ENCODE measurements around the gene PRKG1. TPM values are rescaled to one million over a fixed set of nuclear protein-coding genes. Genes with fewer than 3 reads are reported as not detected.

Gene PRKG1
- total and polyA plus RNA-seq, 2 donors (not counting 1 experiment from before 2014, with no cell fraction given) = 45.8 to 71.8 TPM

DNA sequence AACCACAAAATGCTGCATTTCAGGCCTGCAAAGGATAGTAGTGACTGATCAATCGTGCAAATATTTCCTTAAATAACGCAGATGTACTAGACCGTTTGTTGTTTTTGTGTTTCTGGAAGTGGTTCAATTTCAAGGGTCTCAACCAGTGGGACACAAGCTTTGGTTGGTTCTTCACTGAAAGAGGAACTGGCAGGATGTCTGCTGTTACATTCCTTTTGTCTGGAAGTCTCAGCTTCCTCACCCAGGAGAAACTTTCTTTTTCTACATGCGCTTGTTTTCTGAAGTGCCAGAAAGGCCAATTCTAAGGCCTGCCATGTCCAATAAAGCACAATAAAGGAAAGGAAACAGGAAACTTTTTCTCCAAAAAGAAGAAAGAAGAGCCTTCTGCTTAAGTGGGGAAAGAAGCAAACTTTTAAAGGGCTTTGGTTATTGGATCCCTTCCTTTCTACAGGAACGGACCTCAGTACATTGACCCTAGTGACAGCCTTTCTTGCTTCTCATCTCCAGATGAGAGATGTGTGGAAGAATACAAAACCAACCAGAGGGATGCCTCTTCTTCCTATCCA, 1243.9 kb downstream of the PRKG1 start:
- H3K4me1 ChIP-seq (ENCODE audit: control insufficient read depth, extremely low read depth, insufficient read depth, low read length) = peaks cover 17% of the 10 kb centered on the region

DNA sequence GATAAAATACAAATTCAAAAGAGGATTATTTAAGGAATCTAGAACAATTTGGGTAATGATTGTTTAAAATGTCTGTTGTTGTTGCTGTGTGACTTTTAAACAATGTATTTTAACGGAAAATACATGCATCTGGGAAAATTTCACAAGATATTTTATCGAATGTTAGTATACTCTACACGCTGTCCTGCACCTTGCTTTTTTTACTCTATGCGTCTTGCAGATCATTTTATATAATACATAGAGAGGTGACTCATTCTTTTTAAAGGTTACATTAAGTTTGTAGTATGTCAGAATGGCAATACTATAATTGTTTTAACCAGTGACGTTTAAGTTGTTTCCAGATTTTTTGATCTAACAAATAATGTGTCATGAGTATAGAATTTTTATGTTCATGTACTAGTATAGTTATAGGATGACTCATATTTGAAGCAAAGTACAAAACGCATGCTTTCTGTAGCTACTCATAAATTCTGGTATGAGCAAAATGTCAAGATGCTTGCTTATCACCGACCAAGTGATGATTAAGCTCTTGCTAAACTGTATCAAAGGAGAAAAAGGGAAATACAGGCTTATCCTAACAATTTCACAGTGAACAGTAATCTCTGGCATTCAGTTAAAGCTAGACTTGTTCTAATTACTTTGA, 1244.7 kb downstream of the PRKG1 start:
- H3K9ac ChIP-seq (ENCODE audit: insufficient read depth, low read length) = no peak overlapping the region
- H4K20me1 ChIP-seq (ENCODE audit: control insufficient read depth, extremely low read depth, insufficient read depth, low read length) = no peaks in the 10 kb centered on the region
- peaks cover 13% of the 10 kb centered on the region for H3K4me1 ChIP-seq (ENCODE audit: control insufficient read depth, extremely low read depth, insufficient read depth, low read length)
- H3K9me3 ChIP-seq (ENCODE audit: control insufficient read depth, insufficient read depth, low read depth, low read length) = no peaks in the 10 kb centered on the region
- TF ChIP-seq, protein P1, sequence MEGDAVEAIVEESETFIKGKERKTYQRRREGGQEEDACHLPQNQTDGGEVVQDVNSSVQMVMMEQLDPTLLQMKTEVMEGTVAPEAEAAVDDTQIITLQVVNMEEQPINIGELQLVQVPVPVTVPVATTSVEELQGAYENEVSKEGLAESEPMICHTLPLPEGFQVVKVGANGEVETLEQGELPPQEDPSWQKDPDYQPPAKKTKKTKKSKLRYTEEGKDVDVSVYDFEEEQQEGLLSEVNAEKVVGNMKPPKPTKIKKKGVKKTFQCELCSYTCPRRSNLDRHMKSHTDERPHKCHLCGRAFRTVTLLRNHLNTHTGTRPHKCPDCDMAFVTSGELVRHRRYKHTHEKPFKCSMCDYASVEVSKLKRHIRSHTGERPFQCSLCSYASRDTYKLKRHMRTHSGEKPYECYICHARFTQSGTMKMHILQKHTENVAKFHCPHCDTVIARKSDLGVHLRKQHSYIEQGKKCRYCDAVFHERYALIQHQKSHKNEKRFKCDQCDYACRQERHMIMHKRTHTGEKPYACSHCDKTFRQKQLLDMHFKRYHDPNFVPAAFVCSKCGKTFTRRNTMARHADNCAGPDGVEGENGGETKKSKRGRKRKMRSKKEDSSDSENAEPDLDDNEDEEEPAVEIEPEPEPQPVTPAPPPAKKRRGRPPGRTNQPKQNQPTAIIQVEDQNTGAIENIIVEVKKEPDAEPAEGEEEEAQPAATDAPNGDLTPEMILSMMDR (conservative IDR thresholded peaks at IDR 0.05 in 1 of 2, IDR thresholded peaks at IDR 0.05 in 1 of 2; ENCODE audit: low read depth in 1 of 2, low read length in 2 of 2) = no peak
- TF ChIP-seq EZH2 (IDR thresholded peaks at IDR 0.05; ENCODE audit: low read length, missing control alignments) = no peak
- peaks cover 24% of the 10 kb centered on the region for H3K79me2 ChIP-seq (ENCODE audit: control insufficient read depth, insufficient read depth, low read length)
- H3K36me3 ChIP-seq (ENCODE audit: control insufficient read depth, insufficient read depth, low read length) = no peaks in the 10 kb centered on the region
- no peaks in the 10 kb centered on the region for H3K27me3 ChIP-seq (ENCODE audit: control insufficient read depth, insufficient read depth, low read length)
- no peak overlapping the region for H2AFZ ChIP-seq (ENCODE audit: low read length)
- DNase-seq (ENCODE audit: low read depth in 2 of 2) = peak; percentile 96 to 99
- H3K4me3 ChIP-seq (replicated peaks in 1 of 4; ENCODE audit: control extremely low read depth in 1 of 4, insufficient read depth in 1 of 4, low read depth in 3 of 4, low read length in 4 of 4) = peak overlapping the region in 1 of 4 experiments; percentile 0
- peak overlapping the region; percentile 10 for H3K4me2 ChIP-seq (ENCODE audit: extremely low read depth, insufficient read depth, low read length)
- peak overlapping the region; percentile 82 for H3K27ac ChIP-seq (ENCODE audit: insufficient read depth, low read length)

More for the DNA sequence above, 1243.9 kb downstream of the PRKG1 start:
- Histone ChIP-seq H2AFZ (ENCODE audit: low read length) (peak overlapping the region; percentile 46), H3K9ac (ENCODE audit: insufficient read depth, low read length) (peak overlapping the region; percentile 12), H3K4me3 (replicated peaks in 1 of 4; ENCODE audit: control extremely low read depth in 1 of 4, insufficient read depth in 1 of 4, low read depth in 3 of 4, low read length in 4 of 4) (peak overlapping the region in 2 of 4 experiments; percentile 10 to 21), H3K9me3 (ENCODE audit: control insufficient read depth, insufficient read depth, low read depth, low read length) (no peaks in the 10 kb centered on the region), H3K27ac (ENCODE audit: insufficient read depth, low read length) (peak overlapping the region; percentile 82), H4K20me1 (ENCODE audit: control insufficient read depth, extremely low read depth, insufficient read depth, low read length) (no peaks in the 10 kb centered on the region), H3K27me3 (ENCODE audit: control insufficient read depth, insufficient read depth, low read length) (no peaks in the 10 kb centered on the region), H3K79me2 (ENCODE audit: control insufficient read depth, insufficient read depth, low read length) (peaks cover 24% of the 10 kb centered on the region), H3K36me3 (ENCODE audit: control insufficient read depth, insufficient read depth, low read length) (no peaks in the 10 kb centered on the region), H3K4me2 (ENCODE audit: extremely low read depth, insufficient read depth, low read length) (peak overlapping the region; percentile 79)
- peak; percentile 45 to 88 for DNase-seq (ENCODE audit: low read depth in 2 of 2)
- TF ChIP-seq, protein P1 (conservative IDR thresholded peaks at IDR 0.05 in 1 of 2, IDR thresholded peaks at IDR 0.05 in 1 of 2; ENCODE audit: low read depth in 1 of 2, low read length in 2 of 2) = no peak
- TF ChIP-seq EZH2 (IDR thresholded peaks at IDR 0.05; ENCODE audit: low read length, missing control alignments) = no peak

DNA sequence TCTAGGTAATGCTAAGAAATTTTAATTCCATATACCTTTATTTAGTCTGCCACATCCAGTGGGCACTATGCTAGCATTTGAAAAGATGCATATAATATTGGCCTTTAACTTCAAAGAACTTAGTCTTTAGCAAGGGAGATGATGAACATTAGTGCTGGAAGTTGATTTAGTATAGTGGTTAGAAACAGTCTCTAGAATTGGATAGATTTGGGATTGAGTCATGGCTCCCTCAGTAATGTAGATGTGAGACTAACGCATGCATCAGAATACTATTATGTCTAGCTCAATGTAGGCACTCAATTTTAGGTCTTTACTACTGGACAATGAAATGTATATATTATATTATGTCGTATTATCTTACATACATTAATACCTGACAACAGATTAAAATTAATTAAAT, 1245.6 kb downstream of the PRKG1 start:
- TF ChIP-seq, protein P1 (conservative IDR thresholded peaks at IDR 0.05 in 1 of 2, IDR thresholded peaks at IDR 0.05 in 1 of 2; ENCODE audit: low read depth in 1 of 2, low read length in 2 of 2) = no peak
- TF ChIP-seq EZH2 (IDR thresholded peaks at IDR 0.05; ENCODE audit: low read length, missing control alignments) = no peak
- Histone ChIP-seq H3K36me3 (ENCODE audit: control insufficient read depth, insufficient read depth, low read length) (no peaks in the 10 kb centered on the region), H3K9me3 (ENCODE audit: control insufficient read depth, insufficient read depth, low read depth, low read length) (no peaks in the 10 kb centered on the region), H3K4me1 (ENCODE audit: control insufficient read depth, extremely low read depth, insufficient read depth, low read length) (peaks cover 13% of the 10 kb centered on the region), H3K27ac (ENCODE audit: insufficient read depth, low read length) (peak overlapping the region; percentile 47), H2AFZ (ENCODE audit: low read length) (no peak overlapping the region), H4K20me1 (ENCODE audit: control insufficient read depth, extremely low read depth, insufficient read depth, low read length) (no peaks in the 10 kb centered on the region), H3K27me3 (ENCODE audit: control insufficient read depth, insufficient read depth, low read length) (no peaks in the 10 kb centered on the region), H3K4me2 (ENCODE audit: extremely low read depth, insufficient read depth, low read length) (no peak overlapping the region), H3K4me3 (replicated peaks in 1 of 4; ENCODE audit: control extremely low read depth in 1 of 4, insufficient read depth in 1 of 4, low read depth in 3 of 4, low read length in 4 of 4) (no peak overlapping the region), H3K9ac (ENCODE audit: insufficient read depth, low read length) (no peak overlapping the region), H3K79me2 (ENCODE audit: control insufficient read depth, insufficient read depth, low read length) (peaks cover 16% of the 10 kb centered on the region)
- peak in 1 of 2 donors; percentile 73 for DNase-seq (ENCODE audit: low read depth in 2 of 2)
